ENCODE data around the gene TUBG1.

TUBG1 gene

DNA sequence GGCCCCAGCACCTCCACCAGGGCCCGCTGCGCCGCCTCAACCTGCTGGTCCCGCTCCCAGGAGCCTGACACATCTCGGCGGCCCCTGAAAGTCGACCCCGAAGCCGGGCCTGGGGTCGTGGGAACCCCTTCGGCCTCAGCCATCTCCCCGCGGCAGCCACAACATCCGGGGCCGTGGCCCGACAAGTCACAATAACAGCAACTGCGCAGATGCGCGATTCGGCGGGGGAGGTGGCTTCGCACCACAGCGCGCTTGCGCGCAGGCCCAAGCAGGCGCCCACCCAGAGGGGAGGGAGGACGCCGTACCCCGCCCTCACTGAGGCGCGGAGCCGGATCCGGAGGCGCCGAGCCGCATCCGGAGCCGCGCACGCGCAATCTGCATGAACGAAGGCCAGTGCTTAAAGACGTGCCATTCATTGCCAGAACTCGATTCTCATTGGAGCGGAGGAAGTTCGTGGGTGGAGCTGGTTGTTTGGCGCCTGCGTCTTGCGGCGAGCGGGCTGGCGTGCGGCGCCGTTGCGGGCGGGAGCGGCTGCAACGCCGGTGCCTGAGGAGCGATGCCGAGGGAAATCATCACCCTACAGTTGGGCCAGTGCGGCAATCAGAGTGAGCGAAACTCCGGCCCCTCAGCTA is at the start of gene TUBG1, which contains the start of gene RETREG3:
Gene TUBG1 (plus strand): TSS at position 502 of the 632 bp plus-strand sequence. CDS start 55 bp downstream, at position 557.
Gene RETREG3 (minus strand): TSS at position 193 of the 632 bp plus-strand sequence. CDS start 50 bp downstream, at position 143.
- peak; percentile 82 for DNase-seq

DNA sequence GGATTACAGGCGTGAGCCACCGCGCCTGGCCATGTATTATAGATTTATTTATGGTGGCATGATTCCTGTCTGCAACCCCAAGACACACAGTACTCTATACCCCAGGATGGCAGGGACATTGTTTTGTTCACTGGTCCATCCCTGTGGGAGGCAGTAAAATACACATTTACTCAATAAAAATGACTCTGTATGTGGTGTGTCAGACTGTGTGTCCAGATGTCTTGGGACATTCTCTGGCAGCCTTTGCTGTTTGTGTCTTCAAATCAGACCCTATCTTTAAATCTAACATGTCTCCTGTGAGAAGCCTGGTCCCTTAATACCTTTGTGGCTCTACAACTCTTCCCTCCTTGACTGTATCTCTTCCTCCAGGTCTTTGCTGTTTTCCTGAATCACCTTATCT is 49.2 kb upstream of the TUBG1 start:
- DNase-seq, result no peak

DNA sequence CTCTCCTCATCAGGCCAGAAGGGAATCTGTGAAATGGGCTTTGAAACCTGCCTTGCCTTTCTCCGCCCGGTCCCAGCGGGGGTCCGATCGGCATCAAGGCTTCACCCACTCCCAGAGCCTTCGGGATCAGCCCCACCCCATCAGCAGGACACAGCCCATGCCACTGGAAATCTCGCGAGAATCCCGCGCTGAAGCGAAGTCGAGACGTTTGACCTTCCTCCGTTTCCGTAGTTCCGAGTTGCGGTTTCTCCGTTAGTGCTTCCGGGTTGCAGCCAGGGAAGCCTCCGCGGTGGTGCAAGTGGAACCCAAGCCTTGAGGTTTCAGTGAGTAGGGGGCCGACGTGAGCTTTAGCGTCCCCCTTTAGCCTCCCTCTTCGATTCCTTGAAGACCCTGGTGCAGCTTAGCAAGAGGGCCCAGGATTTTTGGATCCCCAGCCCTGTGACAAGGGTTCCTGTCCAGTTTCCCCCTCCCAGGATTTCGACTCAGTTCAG is 47.5 kb upstream of the TUBG1 start, which contains the start of gene COASY:
Gene COASY (plus strand): TSS at position 252 of the 491 bp plus-strand sequence. CDS start 475 bp downstream, outside the sequence.
- peak; percentile 31 for DNase-seq

DNA sequence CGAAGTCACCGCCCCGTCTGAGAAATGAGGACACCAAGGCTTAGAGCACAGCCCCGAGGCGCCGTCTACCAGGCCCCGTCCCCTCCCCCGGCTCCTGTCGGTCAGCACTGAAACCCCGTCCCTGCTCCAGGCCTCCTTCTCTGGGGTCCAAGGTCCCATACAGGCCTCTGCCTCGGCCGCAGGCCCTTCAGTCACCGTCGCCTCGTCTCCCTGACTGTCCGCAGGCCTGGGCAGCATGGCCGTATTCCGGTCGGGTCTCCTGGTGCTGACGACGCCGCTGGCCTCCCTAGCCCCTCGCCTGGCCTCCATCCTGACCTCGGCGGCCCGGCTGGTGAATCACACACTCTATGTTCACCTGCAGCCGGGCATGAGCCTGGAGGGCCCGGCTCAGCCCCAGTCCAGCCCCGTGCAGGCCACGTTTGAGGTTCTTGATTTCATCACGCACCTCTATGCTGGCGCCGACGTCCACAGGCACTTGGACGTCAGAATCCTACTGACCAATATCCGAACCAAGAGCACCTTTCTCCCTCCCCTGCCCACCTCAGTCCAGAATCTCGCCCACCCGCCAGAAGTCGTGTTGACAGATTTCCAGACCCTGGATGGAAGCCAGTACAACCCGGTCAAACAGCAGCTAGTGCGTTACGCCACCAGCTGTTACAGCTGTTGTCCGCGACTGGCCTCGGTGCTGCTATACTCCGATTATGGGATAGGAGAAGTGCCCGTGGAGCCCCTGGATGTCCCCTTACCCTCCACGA is 46.9 kb upstream of the TUBG1 start:
- DNase-seq, result no peak

DNA sequence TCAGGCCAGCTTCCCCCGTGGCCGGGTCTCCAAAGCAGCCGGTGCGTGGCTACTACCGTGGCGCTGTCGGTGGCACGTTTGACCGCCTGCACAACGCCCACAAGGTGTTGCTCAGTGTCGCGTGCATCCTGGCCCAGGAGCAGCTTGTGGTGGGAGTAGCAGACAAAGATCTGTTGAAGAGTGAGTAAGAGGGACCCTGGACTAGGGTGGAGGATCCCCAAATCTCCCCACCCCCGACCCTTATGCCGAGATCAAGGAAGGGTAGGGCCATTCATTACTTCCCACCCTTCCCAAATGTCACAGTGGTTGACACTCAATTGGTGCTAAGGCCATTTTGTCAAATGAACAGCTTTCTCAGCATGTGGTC is 46.4 kb upstream of the TUBG1 start:
- no peak for DNase-seq

GRCh38 chr17:42563543-42563942 is 45.9 kb upstream of the TUBG1 start:
- DNase-seq, result no peak

- no peak for DNase-seq
These were observed 45.5 kb upstream of the TUBG1 start for GRCh38 chr17:42563950-42564349.

DNA sequence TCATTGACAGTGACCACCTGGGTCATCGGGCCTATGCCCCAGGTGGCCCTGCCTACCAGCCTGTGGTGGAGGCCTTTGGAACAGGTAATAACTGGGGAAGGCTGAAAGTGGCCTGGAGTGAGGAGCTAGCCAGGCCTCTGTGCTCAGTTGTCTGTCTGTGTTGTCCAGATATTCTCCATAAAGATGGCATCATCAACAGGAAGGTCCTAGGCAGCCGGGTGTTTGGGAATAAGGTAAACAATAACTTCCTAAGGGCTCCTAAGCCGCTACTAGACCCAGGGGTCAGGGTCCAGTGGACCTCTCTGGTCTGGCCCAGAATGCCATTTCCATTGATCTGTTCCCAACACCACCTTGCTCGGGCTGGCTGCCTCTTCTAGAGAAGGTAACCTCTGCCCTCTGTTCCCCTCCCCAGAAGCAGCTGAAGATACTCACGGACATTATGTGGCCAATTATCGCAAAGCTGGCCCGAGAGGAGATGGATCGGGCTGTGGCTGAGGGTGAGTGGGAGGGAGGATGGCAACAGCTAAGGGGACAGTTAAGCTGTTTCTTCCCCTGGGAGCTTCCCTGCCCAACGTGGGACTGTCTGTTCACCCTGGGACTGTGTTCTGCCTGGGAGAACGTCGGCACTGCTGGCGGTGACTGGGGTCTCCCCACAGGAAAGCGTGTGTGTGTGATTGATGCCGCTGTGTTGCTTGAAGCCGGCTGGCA is 44.5 kb upstream of the TUBG1 start:
- no peak for DNase-seq

DNA sequence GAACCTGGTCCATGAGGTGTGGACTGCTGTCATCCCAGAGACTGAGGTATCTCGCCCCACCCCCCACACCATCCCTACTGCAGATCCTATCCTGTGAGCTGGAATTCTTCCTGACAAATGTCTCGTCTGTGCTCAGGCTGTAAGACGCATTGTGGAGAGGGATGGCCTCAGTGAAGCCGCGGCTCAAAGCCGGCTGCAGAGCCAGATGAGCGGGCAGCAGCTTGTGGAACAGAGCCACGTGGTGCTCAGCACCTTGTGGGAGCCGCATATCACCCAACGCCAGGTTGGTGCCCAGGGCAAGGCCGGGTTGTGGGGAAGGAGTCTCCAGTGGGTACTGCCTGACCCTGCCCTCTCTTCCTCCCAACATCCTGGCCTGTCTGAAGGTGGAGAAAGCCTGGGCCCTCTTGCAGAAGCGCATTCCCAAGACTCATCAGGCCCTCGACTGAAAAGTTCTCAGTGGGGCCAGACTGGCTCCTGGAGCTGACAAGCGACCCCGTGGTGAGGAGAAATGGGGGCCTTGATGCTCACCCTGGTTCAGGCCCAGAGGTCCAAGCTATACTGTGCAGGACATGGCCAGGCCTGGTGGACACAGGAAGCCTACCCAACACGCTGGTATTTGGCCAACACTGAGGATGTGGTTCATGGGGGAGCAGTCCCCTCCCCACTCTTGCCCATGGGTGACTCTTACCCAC is 43.8 kb upstream of the TUBG1 start:
- DNase-seq, result no peak

- DNase-seq, result no peak
These were observed 43.1 kb upstream of the TUBG1 start for GRCh38 chr17:42566215-42566882.

GRCh38 chr17:42566883-42567573 is 42.5 kb upstream of the TUBG1 start, which contains the start of gene MLX:
Gene MLX (plus strand): TSS chr17:42567100. CDS start chr17:42567125, 25 bp downstream.
- no peak for DNase-seq

DNA sequence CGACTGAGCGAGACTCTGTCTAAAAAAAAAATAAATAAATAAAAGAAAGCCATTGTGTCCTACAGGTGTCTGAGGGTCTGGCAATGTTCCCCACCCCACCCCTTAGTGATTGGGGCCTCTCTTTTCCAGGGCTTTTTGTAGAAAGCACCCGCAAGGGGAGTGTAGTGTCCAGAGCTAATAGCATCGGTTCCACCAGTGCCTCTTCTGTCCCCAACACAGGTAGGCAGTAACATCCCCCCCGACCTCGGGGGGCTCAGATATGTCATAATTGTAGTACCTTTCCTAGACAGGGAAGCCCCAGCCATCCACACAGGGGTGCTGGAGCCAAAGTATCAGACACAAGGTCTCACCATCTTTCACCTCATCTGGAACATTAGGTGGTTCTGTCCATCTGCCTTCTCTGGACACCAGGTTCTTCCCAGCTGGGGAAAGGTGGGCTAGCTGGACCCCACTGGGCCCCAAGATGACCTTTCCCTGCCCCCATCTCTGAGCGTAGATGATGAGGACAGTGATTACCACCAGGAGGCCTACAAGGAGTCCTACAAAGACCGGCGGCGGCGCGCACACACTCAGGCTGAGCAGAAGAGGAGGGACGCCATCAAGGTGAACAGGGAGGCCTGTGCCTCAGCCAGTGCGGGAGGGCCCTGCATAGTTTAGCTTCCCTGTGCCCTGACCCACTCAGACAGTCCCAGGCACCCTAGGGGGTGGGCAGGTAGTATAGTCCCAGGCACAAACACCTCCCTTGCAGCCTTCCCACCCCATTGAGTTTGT is 41.0 kb upstream of the TUBG1 start:
- no peak for DNase-seq

DNA sequence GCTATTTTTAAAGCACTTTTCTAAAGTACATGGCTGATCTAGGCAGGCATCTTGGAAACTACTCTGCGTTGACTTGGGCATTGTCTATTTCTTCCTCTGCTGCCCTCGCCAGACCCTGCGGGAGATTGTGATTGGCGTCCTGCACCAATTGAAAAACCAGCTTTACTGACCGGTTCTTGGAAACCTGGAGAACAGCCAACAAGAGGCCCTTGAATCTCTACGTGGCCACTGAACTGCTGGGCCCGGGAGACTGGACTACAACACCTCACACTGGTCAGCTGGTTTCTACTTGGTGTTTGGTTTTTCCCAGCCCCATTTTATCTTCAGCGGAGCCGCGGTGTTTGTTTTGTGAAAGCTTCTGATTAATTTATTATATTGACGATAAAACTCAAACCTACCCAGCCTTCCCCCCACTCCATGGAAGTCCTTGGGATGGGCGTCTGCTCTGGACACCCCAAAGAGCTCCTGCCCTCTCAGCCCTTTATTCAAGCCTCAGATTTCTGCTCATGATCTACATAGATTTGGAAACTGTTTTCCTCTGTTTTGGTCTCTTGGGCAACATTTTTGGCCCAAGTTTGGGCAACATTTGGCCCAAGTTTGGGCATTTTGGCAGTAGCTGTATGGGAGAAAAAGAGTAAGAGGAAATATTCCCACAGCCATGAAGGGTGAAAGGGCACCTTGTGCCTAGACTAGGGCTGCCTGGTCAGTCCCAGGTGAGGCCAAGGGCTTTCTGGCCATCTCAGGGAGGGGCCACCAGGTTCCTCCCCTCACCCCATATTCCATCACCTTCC is 37.9 kb upstream of the TUBG1 start:
- no peak for DNase-seq

- no peak for DNase-seq
These were observed 36.4 kb upstream of the TUBG1 start for GRCh38 chr17:42573095-42573494.

- no peak for DNase-seq
These were observed 35.0 kb upstream of the TUBG1 start for GRCh38 chr17:42574463-42574862.

DNA sequence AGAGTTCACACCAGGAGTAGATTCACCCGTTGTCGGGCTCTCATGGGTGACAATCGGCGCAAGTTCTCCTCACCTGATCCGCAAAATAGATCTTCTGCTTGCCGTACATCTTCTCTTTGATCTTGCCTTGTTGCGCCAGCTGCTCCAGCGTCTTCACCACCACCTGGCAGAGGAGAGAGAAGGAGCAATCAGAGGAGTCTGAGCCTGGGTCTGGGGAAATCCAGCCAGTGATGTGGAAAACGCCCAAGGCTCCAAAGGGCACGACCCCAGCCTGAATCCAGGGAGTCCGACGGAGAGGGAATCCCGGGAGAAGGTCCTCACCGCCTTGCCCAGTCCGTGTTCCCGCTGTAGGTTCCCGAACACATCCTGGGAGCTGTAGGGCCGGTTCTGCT is 32.3 kb upstream of the TUBG1 start:
- no peak for DNase-seq

DNA sequence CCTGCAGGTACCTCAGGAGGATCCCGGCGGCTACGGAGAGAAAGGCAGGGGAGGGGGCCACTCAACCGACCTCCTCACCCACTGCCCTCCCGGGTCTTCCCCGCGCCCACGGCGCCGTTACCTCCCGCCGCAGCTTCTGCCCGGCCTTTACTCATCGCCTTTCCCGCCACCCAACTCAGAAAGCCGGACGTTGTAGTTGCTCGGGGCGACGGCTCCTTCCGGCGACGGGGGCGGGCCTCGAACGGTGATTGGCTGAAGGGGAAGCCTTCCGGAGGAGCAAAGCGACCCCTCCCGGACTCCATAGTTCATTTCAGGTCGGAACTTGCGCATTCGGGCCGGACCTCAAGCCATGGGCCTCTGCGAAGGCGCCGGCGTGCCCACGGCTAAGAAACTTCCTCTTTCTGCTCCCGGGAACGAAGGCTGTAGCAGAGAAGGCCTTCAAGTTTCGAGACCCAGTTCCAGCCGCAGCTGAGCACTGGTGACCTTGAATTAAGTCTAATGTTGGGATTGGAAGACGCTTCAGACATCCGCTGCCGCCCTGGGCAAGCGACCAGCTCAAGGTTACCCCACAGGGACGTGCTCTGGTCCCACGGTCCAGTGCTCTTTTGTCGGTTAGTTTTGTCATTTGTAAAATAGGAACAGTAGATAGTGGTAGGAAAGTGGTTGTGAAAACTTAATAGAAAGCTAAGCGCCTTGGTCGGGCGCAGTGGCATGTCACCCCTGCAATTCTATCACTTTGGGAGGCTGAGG is 31.8 kb upstream of the TUBG1 start, which contains the start of gene PSMC3IP:
Gene PSMC3IP (minus strand): TSS at position 198 of the 750 bp plus-strand sequence. CDS start 43 bp downstream, at position 155.
- DNase-seq, result peak; percentile 40

DNA sequence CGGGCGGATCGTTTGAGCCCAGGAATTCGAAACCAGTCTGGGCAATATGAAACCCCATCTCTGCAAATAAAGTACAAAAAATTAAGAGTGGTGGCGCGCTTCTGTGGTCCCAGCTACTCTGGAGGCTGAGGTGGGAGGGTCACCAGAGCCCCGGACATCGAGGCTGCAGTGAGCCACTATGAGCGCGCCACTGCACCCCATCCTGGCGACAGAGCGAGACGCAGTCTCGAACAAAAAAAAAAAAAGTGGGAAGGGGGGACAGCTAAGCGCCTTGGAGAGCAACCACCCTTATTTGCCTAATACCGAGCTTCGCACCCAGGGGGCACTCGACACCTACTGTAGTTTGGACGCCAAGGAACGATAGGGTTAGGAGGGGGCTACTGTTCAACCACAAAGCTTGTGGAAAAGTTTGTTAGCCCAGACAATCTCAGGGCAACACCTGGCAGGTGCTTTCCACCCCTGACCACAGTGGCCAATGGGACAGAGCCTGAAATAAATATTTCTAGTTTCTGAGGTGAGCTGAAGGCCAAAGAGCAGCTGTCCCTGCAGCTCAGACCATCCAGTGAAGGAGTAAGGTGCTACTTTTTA is 31.1 kb upstream of the TUBG1 start:
- no peak for DNase-seq
